Panc1 (cell line): Measurements from ENCODE around the gene FTO. TPM values are rescaled to one million over a fixed set of nuclear protein-coding genes. Genes with fewer than 3 reads are reported as not detected.

Source experiments
- ATAC-seq: fragments of 200-7000 bp; cut with Tn5 transposase; 2 replicates; pipeline ENCODE4 v1.9.1; 2020; ENCODE audit warnings: mild to moderate bottlenecking, moderate library complexity
- BruUV-seq: library from RNA; stranded (reverse); fragments of 400-500 nt; replicated peaks from 2 replicates; lab custom pipeline; 2021; lab: Mats Ljungman, UMichigan
- CTCF ChIA-PET: fragments of 300-600 bp; sonication (Branson Sonifier 250); formaldehyde crosslinking; loops from one replicate; lab custom pipeline; 2022; ENCODE audit warnings: antibody characterized with exemption; lab: Charles Lee
- POLR2A ChIA-PET: fragments of 300-600 bp; sonication (Branson Sonifier 250); formaldehyde crosslinking; loops from one replicate; lab custom pipeline; 2022; ENCODE audit warnings: antibody characterized with exemption; lab: Charles Lee
- DNase-seq: peaks from one replicate; pipeline ENCODE4 v3.0.0-alpha.2; 2010; ENCODE audit warnings: low read depth, low spot score
- H3K27ac ChIP-seq: 2 replicates; pipeline ENCODE4 v1.5.1; 2011; ENCODE audit warnings: mild to moderate bottlenecking, low read length, inconsistent platforms
- H3K27me3 ChIP-seq: fragments of 200-500 bp; sonication (Bioruptor generic); 2 replicates; pipeline ENCODE4 v1.6.0; 2014; ENCODE audit warnings: low read length, inconsistent platforms; ENCODE audit not compliant: control insufficient read depth, insufficient read depth
- H3K36me3 ChIP-seq: fragments of 200-500 bp; sonication (Bioruptor generic); 2 replicates; pipeline ENCODE4 v1.5.1; 2014; ENCODE audit warnings: inconsistent platforms, mild to moderate bottlenecking, low read length, moderate library complexity; ENCODE audit not compliant: control insufficient read depth, insufficient read depth
- H3K4me1 ChIP-seq: 2 replicates; pipeline ENCODE4 v1.5.1; 2011; ENCODE audit warnings: inconsistent platforms, mild to moderate bottlenecking, low read length, moderate library complexity; ENCODE audit not compliant: control insufficient read depth, insufficient read depth
- H3K4me3 ChIP-seq, 2 experiments: 2 replicates each; pipeline ENCODE4 v1.5.1; 2011 to 2012; ENCODE audit warnings: low read depth in 2 of 2, low read length in 2 of 2, mild to moderate bottlenecking in 2 of 2, inconsistent platforms in 1 of 2, moderate library complexity in 1 of 2
- H3K9me3 ChIP-seq: fragments of 200-500 bp; sonication (Bioruptor generic); 2 replicates; pipeline ENCODE4 v1.5.1; 2014; ENCODE audit warnings: low read depth, mild to moderate bottlenecking, inconsistent platforms, low read length, moderate library complexity; ENCODE audit not compliant: control insufficient read depth, insufficient read depth
- POLR2AphosphoS5 ChIP-seq: IDR thresholded peaks from 2 replicates; pipeline ENCODE4 v1.6.1; 2012; ENCODE audit warnings: mild to moderate bottlenecking, low read depth, low read length, moderate library complexity
- REST ChIP-seq, 2 experiments: IDR thresholded peaks; 2 replicates each; pipeline ENCODE4 v1.6.1; 2011 to 2012; ENCODE audit warnings: low read depth in 2 of 2, control low read depth in 1 of 2, low read length in 1 of 2, mild to moderate bottlenecking in 1 of 2, moderate library complexity in 1 of 2; ENCODE audit not compliant: insufficient read depth in 1 of 2
- SIN3A ChIP-seq: IDR thresholded peaks from 2 replicates; pipeline ENCODE4 v1.6.1; 2012; ENCODE audit warnings: low read depth, mild to moderate bottlenecking, low read length, moderate library complexity, borderline replicate concordance; ENCODE audit not compliant: insufficient read depth
- TCF7L2 ChIP-seq: IDR thresholded peaks from 2 replicates; pipeline ENCODE4 v1.6.1; 2011; ENCODE audit warnings: mild to moderate bottlenecking, low read depth, low read length, inconsistent platforms
- in situ Hi-C: cut with HindIII; loops from 2 replicates; pipeline ENCODE4 v1.10.0; 2016; ENCODE audit warnings: low sequenced_read_pairs, low pct_unique_long_range_greater_than_20kb
- intact Hi-C: fragments of 100-400 bp; cut with micrococcal nuclease; formaldehyde crosslinking; loops from one replicate; pipeline ENCODE4 v1.10.0; 2022; ENCODE audit not compliant: unreplicated experiment
- total RNA-seq: library from RNA; stranded (reverse); gene quantifications from one replicate; pipeline ENCODE4 v1.2.1, GENCODE V29; 2021; ENCODE audit not compliant: unreplicated experiment
- TF ChIP-seq, protein P1 (sequence below): fragments of 450-650 bp; IDR thresholded peaks from 2 replicates; pipeline ENCODE4 v1.5.1; 2017; ENCODE audit warnings: mild to moderate bottlenecking

FTO gene
- total RNA-seq, 1 experiment from 2014 or later, result 38.2 TPM

GRCh38 chr16:54140788-54141136 is 436.8 kb downstream of the FTO start:
- no peak for ATAC-seq
- BruUV-seq, result no TSS peak
- Histone ChIP-seq H3K27me3 (no peaks in the 10 kb centered on the region), H3K9me3 (no peaks in the 10 kb centered on the region), H3K4me3 (no peak overlapping the region), H3K36me3 (no peaks in the 10 kb centered on the region), H3K27ac (no peak overlapping the region), H3K4me1 (no peaks in the 10 kb centered on the region)
- DNase-seq, result no peak
- POLR2A ChIA-PET, result no interaction called here
- in situ Hi-C loops, result no loop called here
- TF ChIP-seq SIN3A (no peak), REST (IDR thresholded peaks at IDR 0.05; ENCODE audit: insufficient read depth in 1 of 2, low read depth in 2 of 2, low read length in 1 of 2) (no peak), TCF7L2 (no peak), POLR2AphosphoS5 (no peak)
- TF ChIP-seq, protein P1, sequence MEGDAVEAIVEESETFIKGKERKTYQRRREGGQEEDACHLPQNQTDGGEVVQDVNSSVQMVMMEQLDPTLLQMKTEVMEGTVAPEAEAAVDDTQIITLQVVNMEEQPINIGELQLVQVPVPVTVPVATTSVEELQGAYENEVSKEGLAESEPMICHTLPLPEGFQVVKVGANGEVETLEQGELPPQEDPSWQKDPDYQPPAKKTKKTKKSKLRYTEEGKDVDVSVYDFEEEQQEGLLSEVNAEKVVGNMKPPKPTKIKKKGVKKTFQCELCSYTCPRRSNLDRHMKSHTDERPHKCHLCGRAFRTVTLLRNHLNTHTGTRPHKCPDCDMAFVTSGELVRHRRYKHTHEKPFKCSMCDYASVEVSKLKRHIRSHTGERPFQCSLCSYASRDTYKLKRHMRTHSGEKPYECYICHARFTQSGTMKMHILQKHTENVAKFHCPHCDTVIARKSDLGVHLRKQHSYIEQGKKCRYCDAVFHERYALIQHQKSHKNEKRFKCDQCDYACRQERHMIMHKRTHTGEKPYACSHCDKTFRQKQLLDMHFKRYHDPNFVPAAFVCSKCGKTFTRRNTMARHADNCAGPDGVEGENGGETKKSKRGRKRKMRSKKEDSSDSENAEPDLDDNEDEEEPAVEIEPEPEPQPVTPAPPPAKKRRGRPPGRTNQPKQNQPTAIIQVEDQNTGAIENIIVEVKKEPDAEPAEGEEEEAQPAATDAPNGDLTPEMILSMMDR, result no peak
- intact Hi-C loops, result no loop called here
- CTCF ChIA-PET, result no interaction called here

DNA sequence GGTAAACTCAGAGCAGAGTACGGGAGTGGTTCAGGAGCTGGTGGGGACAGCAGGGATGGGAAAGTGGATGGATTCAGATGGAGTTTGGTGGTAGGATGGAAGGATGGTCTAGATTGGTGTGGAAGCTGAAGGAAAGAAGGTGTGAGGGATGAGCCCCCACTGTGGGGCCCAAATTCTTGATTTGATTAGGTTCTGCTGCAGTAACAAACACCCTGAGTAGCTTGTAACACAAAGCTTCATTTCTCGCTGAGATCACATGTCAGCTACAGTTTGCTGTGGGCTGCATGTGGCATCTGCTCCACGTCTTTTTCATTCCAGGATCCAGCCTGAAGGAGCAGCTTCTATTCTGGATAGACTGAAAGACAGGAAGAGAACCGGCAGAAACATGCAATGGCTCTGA is 438.8 kb downstream of the FTO start:
- Histone ChIP-seq H3K36me3 (no peaks in the 10 kb centered on the region), H3K27me3 (no peaks in the 10 kb centered on the region), H3K27ac (no peak overlapping the region), H3K4me3 (no peak overlapping the region), H3K4me1 (no peaks in the 10 kb centered on the region), H3K9me3 (no peaks in the 10 kb centered on the region)
- no TSS peak for BruUV-seq
- intact Hi-C loops (no loop called here), in situ Hi-C loops (no loop called here)
- ATAC-seq (no peak), DNase-seq (no peak)
- no peak for TF ChIP-seq REST (IDR thresholded peaks at IDR 0.05; ENCODE audit: insufficient read depth in 1 of 2, low read depth in 2 of 2, low read length in 1 of 2)
- TF ChIP-seq, protein P1, result no peak
- no peak for TF ChIP-seq SIN3A
- TF ChIP-seq POLR2AphosphoS5, result no peak
- no peak for TF ChIP-seq TCF7L2
- ChIA-PET POLR2A (interaction anchor here (0.5 kb wide), 1 partner anchor 96 kb away, joined by 14 read pairs; no protein-coding TSS in a partner anchor), CTCF (no interaction called here)
